Hepatocyte (in vitro differentiated cells): ENCODE measurements around the gene PAX6. TPM values are rescaled to one million over a fixed set of nuclear protein-coding genes. Genes with fewer than 3 reads are reported as not detected.

Source experiments
- DNase-seq: peaks from one replicate; pipeline ENCODE4 v3.0.0-alpha.2; 2016; ENCODE audit warnings: low spot score
- H2AFZ ChIP-seq: fragments of 200-600 bp; sonication (generic); 2 replicates; pipeline ENCODE4 v1.6.0; 2016; ENCODE audit warnings: antibody characterized with exemption, mild to moderate bottlenecking
- H3K27ac ChIP-seq: fragments of 200-600 bp; sonication (generic); 2 replicates; pipeline ENCODE4 v1.5.1; 2016; ENCODE audit warnings: mild to moderate bottlenecking
- H3K27me3 ChIP-seq: fragments of 200-600 bp; sonication (generic); 2 replicates; pipeline ENCODE4 v1.6.1; 2016
- H3K36me3 ChIP-seq: fragments of 200-600 bp; sonication (generic); replicated peaks from 2 replicates; pipeline ENCODE4 v1.5.1; 2016; ENCODE audit warnings: low read depth; ENCODE audit not compliant: insufficient read depth
- H3K4me1 ChIP-seq: fragments of 200-600 bp; sonication (generic); 2 replicates; pipeline ENCODE4 v1.5.1; 2016; ENCODE audit warnings: mild to moderate bottlenecking, moderate library complexity; ENCODE audit not compliant: insufficient read depth
- H3K4me2 ChIP-seq: fragments of 200-600 bp; sonication (generic); 2 replicates; pipeline ENCODE4 v1.6.0; 2016
- H3K4me3 ChIP-seq: fragments of 200-600 bp; sonication (generic); 2 replicates; pipeline ENCODE4 v1.5.1; 2016; ENCODE audit warnings: mild to moderate bottlenecking
- H3K79me2 ChIP-seq: fragments of 200-600 bp; sonication (generic); 2 replicates; pipeline ENCODE4 v1.6.0; 2017; ENCODE audit warnings: mild to moderate bottlenecking
- H3K9me2 ChIP-seq: fragments of 200-600 bp; sonication (generic); replicated peaks from 2 replicates; pipeline ENCODE4 v1.6.0; 2017; ENCODE audit warnings: mild to moderate bottlenecking; ENCODE audit not compliant: insufficient read depth
- H3K9me3 ChIP-seq: fragments of 200-600 bp; sonication (generic); 2 replicates; pipeline ENCODE4 v1.5.1; 2016; ENCODE audit warnings: low read depth, mild to moderate bottlenecking
- H4K20me1 ChIP-seq: fragments of 200-600 bp; sonication (generic); 2 replicates; pipeline ENCODE4 v1.6.0; 2016; ENCODE audit warnings: mild to moderate bottlenecking; ENCODE audit not compliant: insufficient read depth, poor library complexity, severe bottlenecking
- CTCF ChIP-seq: fragments of 200-600 bp; sonication (generic); IDR thresholded peaks from 2 replicates; pipeline ENCODE4 v1.5.1; 2016; ENCODE audit warnings: antibody characterized with exemption, mild to moderate bottlenecking; ENCODE audit not compliant: poor library complexity
- EZH2 ChIP-seq: fragments of 200-600 bp; sonication (generic); IDR thresholded peaks from 2 replicates; pipeline ENCODE4 v1.6.1; 2016; ENCODE audit warnings: antibody characterized with exemption, mild to moderate bottlenecking, borderline replicate concordance
- EZH2phosphoT487 ChIP-seq: fragments of 200-600 bp; sonication (generic); IDR thresholded peaks from one replicate; pipeline ENCODE4 v1.6.1; 2018; ENCODE audit warnings: antibody characterized with exemption, mild to moderate bottlenecking, low read depth, moderate library complexity; ENCODE audit not compliant: unreplicated experiment, severe bottlenecking
- WGBS: methylation state at CpG from one replicate; pipeline ENCODE4 v1.1.6; 2016; ENCODE audit warnings: low lambda C conversion rate; ENCODE audit errors: missing lambda C conversion rate; 5-methylcytosine and 5-hydroxymethylcytosine counted together
- polyA plus RNA-seq: library from polyadenylated mRNA; unstranded; fragments of >200 nt; fragmentation: Nextera tagmentation; extraction: Ambion mirVana; gene quantifications from 2 replicates; pipeline ENCODE4 v1.2.1, GENCODE V29; 2016
- total RNA-seq: library from RNA; depleted of rRNA; stranded (reverse); fragments of >200 nt; gene quantifications from 2 replicates; pipeline ENCODE4 v1.2.3, GENCODE V29; 2014

PAX6 gene
- total and polyA plus RNA-seq, 2 experiments from 2014 or later, result 0.21 to 0.70 TPM

- H3K9me2 ChIP-seq, result no peaks in the 10 kb centered on the region
- H3K27me3 ChIP-seq, result peaks cover 100% of the 10 kb centered on the region
- peak overlapping the region; percentile 3 for H2AFZ ChIP-seq
- H3K36me3 ChIP-seq, result no peaks in the 10 kb centered on the region
- 3% methylated on average over 34 of the region's 38 CpGs for WGBS
- H3K9me3 ChIP-seq, result no peaks in the 10 kb centered on the region
- no peaks in the 10 kb centered on the region for H4K20me1 ChIP-seq
- no peak overlapping the region for H3K27ac ChIP-seq
- H3K4me2 ChIP-seq, result no peak overlapping the region
- TF ChIP-seq EZH2phosphoT487, result peak; percentile 35
- TF ChIP-seq CTCF, result no peak
- no peak for TF ChIP-seq EZH2
- DNase-seq, result no peak
- H3K4me3 ChIP-seq, result no peak overlapping the region
- H3K4me1 ChIP-seq, result peaks cover 59% of the 10 kb centered on the region
- H3K79me2 ChIP-seq, result no peaks in the 10 kb centered on the region
These were observed 3.2 kb upstream of the PAX6 start for GRCh38 chr11:31814176-31814868.

- peak overlapping the region; percentile 26 for H2AFZ ChIP-seq
- H3K9me3 ChIP-seq, result no peaks in the 10 kb centered on the region
- WGBS, result 3% methylated on average over 27 of the region's 35 CpGs
- no peak overlapping the region for H3K4me3 ChIP-seq
- H4K20me1 ChIP-seq, result no peaks in the 10 kb centered on the region
- no peak overlapping the region for H3K27ac ChIP-seq
- peaks cover 100% of the 10 kb centered on the region for H3K27me3 ChIP-seq
- no peaks in the 10 kb centered on the region for H3K36me3 ChIP-seq
- peak overlapping the region; percentile 79 for H3K4me2 ChIP-seq
- H3K4me1 ChIP-seq, result peaks cover 59% of the 10 kb centered on the region
- no peaks in the 10 kb centered on the region for H3K9me2 ChIP-seq
- no peak for DNase-seq
- no peak for TF ChIP-seq CTCF
- TF ChIP-seq EZH2phosphoT487, result peak; percentile 64
- H3K79me2 ChIP-seq, result no peaks in the 10 kb centered on the region
These were observed 2.5 kb upstream of the PAX6 start for GRCh38 chr11:31813391-31814175.

- H3K27me3 ChIP-seq, result peaks cover 100% of the 10 kb centered on the region
- H3K79me2 ChIP-seq, result no peaks in the 10 kb centered on the region
- H3K9me3 ChIP-seq, result no peaks in the 10 kb centered on the region
- H3K9me2 ChIP-seq, result no peaks in the 10 kb centered on the region
- no peaks in the 10 kb centered on the region for H3K36me3 ChIP-seq
- TF ChIP-seq EZH2, result peak; percentile 97
- TF ChIP-seq CTCF, result no peak
- peak; percentile 75 for TF ChIP-seq EZH2phosphoT487
- H3K4me1 ChIP-seq, result peaks cover 55% of the 10 kb centered on the region
- no peak overlapping the region for H3K4me3 ChIP-seq
- H4K20me1 ChIP-seq, result no peaks in the 10 kb centered on the region
- no peak overlapping the region for H3K27ac ChIP-seq
- H3K4me2 ChIP-seq, result peak overlapping the region; percentile 79
- H2AFZ ChIP-seq, result peak overlapping the region; percentile 26
- DNase-seq, result no peak
- 1% methylated on average over 53 of the region's 63 CpGs for WGBS
These were observed 1.6 kb upstream of the PAX6 start for GRCh38 chr11:31812383-31813381.
